Effector memory CD4-positive, alpha-beta T cell (primary cell): ENCODE data around the gene CDPF1.

Experiments
- DNase-seq, 3 donors: peaks; one replicate each; pipeline ENCODE4 v3.0.0-alpha.2; 2020
- H3K27ac ChIP-seq: 2 replicates; pipeline ENCODE4 v1.7.0; 2013; ENCODE audit warnings: mild to moderate bottlenecking, low read length, moderate library complexity; ENCODE audit not compliant: insufficient read depth, poor library complexity, severe bottlenecking
- H3K27me3 ChIP-seq: replicated peaks from 2 replicates; pipeline ENCODE4 v1.7.0; 2013; ENCODE audit warnings: mild to moderate bottlenecking, low read length; ENCODE audit not compliant: insufficient read depth, control insufficient read depth, poor library complexity, severe bottlenecking
- H3K36me3 ChIP-seq: 2 replicates; pipeline ENCODE4 v1.7.0; 2013; ENCODE audit warnings: mild to moderate bottlenecking, low read length, moderate library complexity; ENCODE audit not compliant: control insufficient read depth, insufficient read depth
- H3K4me1 ChIP-seq: 2 replicates; pipeline ENCODE4 v1.7.0; 2013; ENCODE audit warnings: low read length, mild to moderate bottlenecking; ENCODE audit not compliant: control insufficient read depth, insufficient read depth, poor library complexity, severe bottlenecking
- H3K4me3 ChIP-seq: 2 replicates; pipeline ENCODE4 v1.7.0; 2013; ENCODE audit warnings: low read length, low read depth, mild to moderate bottlenecking; ENCODE audit not compliant: insufficient read depth, poor library complexity, severe bottlenecking
- H3K9me3 ChIP-seq: 2 replicates; pipeline ENCODE4 v1.7.0; 2013; ENCODE audit warnings: mild to moderate bottlenecking, low read length, moderate library complexity; ENCODE audit not compliant: control insufficient read depth
- total RNA-seq, 3 donors: gene quantifications; one replicate each; lab custom pipeline; 2026; lab: John Stamatoyannopoulos, UW

CDPF1 gene, protein sequence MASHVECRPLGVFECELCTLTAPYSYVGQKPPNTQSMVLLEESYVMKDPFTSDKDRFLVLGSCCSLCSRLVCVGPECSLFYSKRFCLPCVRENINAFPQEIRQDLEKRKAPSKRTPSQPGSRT
- total RNA-seq, result 3.7 to 4.5 (median 4.3) reads per million in 3 donors

DNA sequence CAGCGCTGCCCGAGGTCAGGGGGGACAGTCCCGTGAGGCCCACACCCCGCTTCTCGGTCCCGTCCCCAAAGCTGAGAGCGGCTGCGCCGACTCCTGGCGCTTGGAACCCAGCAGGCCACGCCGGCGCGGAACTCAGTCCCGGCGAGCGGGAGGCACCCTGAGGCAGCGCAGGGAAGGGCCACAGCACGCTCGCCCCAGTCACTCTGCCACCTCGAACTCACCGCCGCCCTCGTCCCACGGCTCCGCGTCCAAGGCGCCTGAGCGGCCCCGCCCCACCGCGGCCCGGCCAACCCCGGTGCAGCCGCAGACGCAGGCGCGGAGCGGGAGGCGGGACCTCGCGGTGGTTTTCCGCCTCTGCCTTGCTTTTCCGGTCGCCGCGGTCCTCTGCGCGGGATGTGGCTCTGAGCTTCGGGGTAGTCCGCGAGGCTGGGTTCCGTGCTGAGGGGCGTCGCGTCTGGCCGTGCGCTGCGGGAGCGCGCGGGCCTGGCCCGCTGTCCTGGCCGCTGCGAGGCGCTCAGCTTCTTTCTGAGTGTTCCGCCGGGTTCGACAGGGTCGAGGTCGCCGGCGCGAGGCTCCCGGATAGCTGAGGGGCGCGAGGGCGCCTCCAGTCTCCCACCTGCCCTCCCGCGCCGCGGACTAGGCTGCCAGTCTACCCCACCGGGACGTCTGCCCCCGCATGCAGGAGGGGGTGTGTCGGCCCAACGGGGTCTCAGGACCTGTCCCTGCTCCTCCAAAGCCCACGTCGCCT is at the start of gene CDPF1:
TSS of gene CDPF1 (minus strand) at position 259 of the 748 bp plus-strand sequence. CDS start 2,009 bp downstream, outside the sequence.
- Histone ChIP-seq H3K4me3 (peak within 1 kb of the TSS; percentile 75), H3K4me1 (peaks cover 10% of the 10 kb centered on the region), H3K9me3 (no peaks in the 10 kb centered on the region), H3K36me3 (no peaks in the 10 kb centered on the region), H3K27ac (peak within 1 kb of the TSS; percentile 63), H3K27me3 (no peaks in the 10 kb centered on the region)
- peak; percentile 83 to 85 (median 84) for DNase-seq

- no peak overlapping the region for H3K4me3 ChIP-seq
Measured at GRCh38 chr22:46299101-46299500, 49.0 kb upstream of the CDPF1 start.

GRCh38 chr22:46297151-46297812 is 47.2 kb upstream of the CDPF1 start:
- Histone ChIP-seq H3K9me3 (no peaks in the 10 kb centered on the region), H3K4me1 (peaks cover 11% of the 10 kb centered on the region), H3K4me3 (peak overlapping the region; percentile 55), H3K36me3 (no peaks in the 10 kb centered on the region), H3K27me3 (no peaks in the 10 kb centered on the region), H3K27ac (no peak overlapping the region)
- no peak for DNase-seq

More at GRCh38 chr22:46299101-46299500, 49.0 kb upstream of the CDPF1 start:
- Histone ChIP-seq H3K4me1 (peaks cover 11% of the 10 kb centered on the region), H3K36me3 (no peaks in the 10 kb centered on the region), H3K9me3 (no peaks in the 10 kb centered on the region), H3K27ac (no peak overlapping the region), H3K27me3 (no peaks in the 10 kb centered on the region)
- no peak for DNase-seq

DNA sequence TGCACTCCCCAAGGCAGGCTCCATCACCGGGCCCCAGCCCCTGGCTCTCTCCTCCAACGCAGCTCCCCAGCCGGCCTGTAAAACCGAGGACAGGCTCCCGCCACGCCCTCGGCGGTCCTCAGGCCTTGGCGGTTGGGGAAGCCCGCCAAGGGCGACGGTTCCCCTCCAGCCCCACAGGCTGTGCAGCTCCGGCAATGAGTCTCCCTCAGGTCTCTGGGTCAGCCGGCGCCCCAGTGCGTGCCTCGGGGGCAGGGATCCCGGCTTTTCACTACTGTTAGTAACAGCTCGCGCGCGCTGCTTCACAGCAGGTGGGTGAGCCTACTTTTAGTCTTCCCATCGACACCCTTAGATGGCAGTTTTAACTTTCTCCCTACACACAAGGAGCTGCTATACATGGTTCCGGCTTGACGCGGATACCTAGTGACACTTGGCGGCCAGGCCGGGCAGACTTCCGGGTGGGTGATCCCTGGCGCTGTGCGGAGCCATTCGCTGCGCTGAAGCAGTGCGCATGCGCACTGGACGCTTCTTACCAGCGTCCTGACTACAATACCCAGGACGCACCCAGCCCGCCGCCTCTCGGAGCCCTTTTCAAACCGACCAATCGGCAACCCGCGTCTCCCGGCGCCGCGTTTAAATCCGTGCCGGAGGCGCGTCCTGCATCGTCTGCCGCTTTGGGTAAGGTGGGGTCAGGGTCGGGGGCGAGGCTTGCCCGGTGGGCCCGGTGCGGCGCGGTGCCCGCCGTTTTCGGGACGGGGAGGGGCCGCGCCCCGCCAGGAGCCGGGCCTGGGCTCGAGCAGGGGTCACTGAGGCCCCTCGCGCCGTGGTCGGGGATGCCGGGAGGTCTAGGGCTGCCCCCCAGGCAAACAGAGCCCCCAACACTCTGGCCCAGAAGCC is 46.4 kb upstream of the CDPF1 start, which contains the start of gene GTSE1:
TSS of gene GTSE1 (plus strand) at position 614 of the 894 bp plus-strand sequence. CDS start 531 bp downstream, outside the sequence.
- Histone ChIP-seq H3K27ac (peak within 1 kb of the TSS; percentile 74), H3K27me3 (no peaks in the 10 kb centered on the region), H3K36me3 (no peaks in the 10 kb centered on the region), H3K4me1 (peaks cover 11% of the 10 kb centered on the region), H3K4me3 (peak within 1 kb of the TSS; percentile 55), H3K9me3 (no peaks in the 10 kb centered on the region)
- DNase-seq, result peak; percentile 93 to 96 (median 96)

- peaks cover 11% of the 10 kb centered on the region for H3K4me1 ChIP-seq
- no peak for DNase-seq
- H3K4me3 ChIP-seq, result no peak overlapping the region
- no peaks in the 10 kb centered on the region for H3K27me3 ChIP-seq
- H3K27ac ChIP-seq, result no peak overlapping the region
- H3K9me3 ChIP-seq, result no peaks in the 10 kb centered on the region
- no peaks in the 10 kb centered on the region for H3K36me3 ChIP-seq
Measured at GRCh38 chr22:46295277-46295971, 45.3 kb upstream of the CDPF1 start.

DNA sequence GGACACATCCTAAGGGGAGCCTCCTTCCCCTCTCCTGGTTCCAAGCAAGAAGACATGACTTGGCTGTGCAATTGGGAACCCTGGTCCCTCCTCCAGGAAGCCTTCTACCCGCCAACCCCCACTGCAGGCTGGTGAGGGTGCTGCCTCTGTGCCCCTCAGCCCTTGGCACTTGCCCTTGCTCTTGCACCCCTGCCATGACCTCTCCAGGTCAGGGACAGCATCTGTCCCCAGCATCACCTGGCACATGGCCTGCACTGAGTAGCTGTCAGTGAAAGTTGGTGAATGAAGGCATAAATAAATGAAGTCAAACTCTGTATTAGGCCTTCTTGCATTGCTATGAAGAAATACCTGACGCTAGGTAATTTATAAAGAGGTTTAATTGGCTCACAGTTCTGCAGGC is 44.7 kb upstream of the CDPF1 start:
- Histone ChIP-seq H3K27me3 (no peaks in the 10 kb centered on the region), H3K4me3 (no peak overlapping the region), H3K36me3 (no peaks in the 10 kb centered on the region), H3K27ac (no peak overlapping the region), H3K9me3 (no peaks in the 10 kb centered on the region), H3K4me1 (peaks cover 11% of the 10 kb centered on the region)
- no peak for DNase-seq

GRCh38 chr22:46293577-46294260 is 43.6 kb upstream of the CDPF1 start:
- H3K4me1 ChIP-seq, result peaks cover 11% of the 10 kb centered on the region
- no peaks in the 10 kb centered on the region for H3K27me3 ChIP-seq
- no peak for DNase-seq
- H3K36me3 ChIP-seq, result no peaks in the 10 kb centered on the region
- no peaks in the 10 kb centered on the region for H3K9me3 ChIP-seq
- no peak overlapping the region for H3K4me3 ChIP-seq
- H3K27ac ChIP-seq, result no peak overlapping the region

DNA sequence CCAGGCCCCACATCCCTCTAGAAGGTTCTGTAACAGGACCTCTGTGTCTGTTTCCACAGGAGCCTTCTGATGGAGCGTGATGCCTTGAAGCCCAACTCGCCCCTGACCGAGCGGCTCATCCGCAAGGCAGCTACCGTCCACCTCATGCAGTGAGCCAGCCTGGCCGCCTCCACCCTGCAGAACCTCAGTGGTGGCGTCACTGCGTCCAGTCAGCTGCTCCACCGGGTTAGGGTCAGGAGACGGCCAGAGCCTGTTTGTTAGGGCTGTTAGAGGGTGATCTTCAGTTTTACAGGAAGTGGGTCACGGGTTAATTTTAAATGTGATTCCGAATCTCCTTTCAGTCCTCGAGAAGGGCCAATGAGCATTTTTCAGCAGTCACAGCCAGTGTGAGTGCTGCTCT is 42.6 kb upstream of the CDPF1 start:
- Histone ChIP-seq H3K27ac (no peak overlapping the region), H3K36me3 (no peaks in the 10 kb centered on the region), H3K4me1 (peaks cover 19% of the 10 kb centered on the region), H3K27me3 (no peaks in the 10 kb centered on the region), H3K4me3 (no peak overlapping the region), H3K9me3 (no peaks in the 10 kb centered on the region)
- no peak for DNase-seq

DNA sequence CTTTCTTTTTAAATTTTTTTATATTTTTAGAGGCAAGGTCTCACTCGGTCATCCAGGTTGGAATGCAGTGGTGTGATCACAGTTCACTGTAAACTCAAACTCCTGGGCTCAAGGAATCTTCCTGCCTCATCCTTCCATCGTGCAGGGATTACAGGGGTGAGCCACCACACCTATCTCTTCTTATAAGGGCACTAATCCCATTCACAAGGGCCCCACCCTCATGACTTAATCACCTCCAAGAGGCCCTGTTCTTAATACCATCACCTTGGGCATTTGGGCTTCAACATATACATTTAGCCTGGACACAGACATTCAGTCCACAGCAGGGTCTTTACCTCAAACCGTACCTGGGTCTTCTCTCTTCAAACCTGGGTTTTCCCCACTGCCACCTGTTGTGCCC is 42.1 kb upstream of the CDPF1 start:
- no peak for DNase-seq
- H3K27ac ChIP-seq, result no peak overlapping the region
- H3K9me3 ChIP-seq, result no peaks in the 10 kb centered on the region
- no peaks in the 10 kb centered on the region for H3K27me3 ChIP-seq
- H3K36me3 ChIP-seq, result no peaks in the 10 kb centered on the region
- no peak overlapping the region for H3K4me3 ChIP-seq
- peaks cover 19% of the 10 kb centered on the region for H3K4me1 ChIP-seq
